ENCODE data around the gene METTL26. TPM values are rescaled to one million over a fixed set of nuclear protein-coding genes. Genes with fewer than 3 reads are reported as not detected.
A peak's percentile ranks its signal among the peaks of the same experiment; 100 is the strongest.

Gene METTL26
- total and polyA plus RNA-seq, 2 of the 8 experiments (the other 6 are each of a cell fraction or from before 2014, with no cell fraction given): 100 to 186 TPM

DNA sequence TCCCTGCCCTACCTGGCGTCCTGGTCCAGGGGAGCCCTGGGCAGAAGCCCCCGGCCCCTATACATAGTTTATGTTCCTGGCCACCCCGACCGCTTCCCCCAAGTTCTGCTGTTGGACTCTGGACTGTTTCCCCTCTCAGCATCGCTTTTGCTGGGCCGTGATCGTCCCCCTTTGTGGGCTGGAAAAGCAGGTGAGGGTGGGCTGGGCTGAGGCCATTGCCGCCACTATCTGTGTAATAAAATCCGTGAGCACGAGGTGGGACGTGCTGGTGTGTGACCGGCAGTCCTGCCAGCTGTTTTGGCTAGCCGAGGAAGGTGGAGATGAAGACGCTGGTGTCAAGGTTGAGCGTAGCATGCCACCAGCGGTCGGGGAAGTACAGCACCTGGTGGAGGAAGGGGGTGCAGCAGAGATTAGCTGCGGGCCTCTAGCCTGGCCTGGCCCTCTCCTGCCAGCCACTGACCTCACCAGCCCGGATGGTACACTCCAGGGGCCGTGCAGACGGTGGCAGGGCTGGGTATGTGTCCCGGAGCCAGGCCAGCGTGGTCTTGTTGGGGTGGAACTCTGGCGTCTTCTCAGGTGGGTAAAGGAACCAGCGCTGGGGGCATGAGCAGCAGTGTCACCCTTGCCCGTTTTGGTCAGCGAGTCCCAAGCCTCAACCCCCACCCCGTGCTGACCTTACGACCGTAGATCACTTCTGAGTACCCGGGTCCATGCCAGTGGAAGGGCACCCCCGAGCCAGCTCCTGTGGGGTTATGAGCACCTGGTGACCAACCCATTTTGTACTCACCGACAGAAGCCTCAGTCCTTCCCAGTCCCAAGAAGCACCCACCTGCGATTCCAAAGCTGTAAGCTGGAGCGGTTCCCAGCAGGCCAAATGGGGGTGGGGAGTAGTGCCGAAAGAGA lies 46.6 kb upstream of the METTL26 start:
- Histone ChIP-seq H2BK120ac (replicated peaks; ENCODE audit: low read depth, low read length) (no peak overlapping the region), H3K36me3 (ENCODE audit: control insufficient read depth in 2 of 4, insufficient read depth in 4 of 4, low read length in 3 of 4) (peaks cover 4 to 28% (median 15%) of the 10 kb centered on the region in 4 experiments; a peak in 7 of 8 replicates), H3K23ac (ENCODE audit: insufficient read length) (no peak overlapping the region), H2AK5ac (ENCODE audit: low read depth, low read length) (no peak overlapping the region), H4K8ac (ENCODE audit: extremely low read depth, insufficient read depth, low read length) (peak overlapping the region; percentile 51), H3K9ac (replicated peaks in 1 of 4; ENCODE audit: extremely low read depth in 1 of 4, low read depth in 3 of 4, low read length in 3 of 4) (no peak overlapping the region; a peak in 2 of 7 replicates), H3K79me1 (ENCODE audit: low read depth, low read length) (peaks cover 6% of the 10 kb centered on the region; the same call in 1 of the 2 replicates), H3K4me1 (replicated peaks in 1 of 4; ENCODE audit: control insufficient read depth in 3 of 4, insufficient read depth in 4 of 4, low read length in 3 of 4) (peaks cover 0 to 17% (median 13%) of the 10 kb centered on the region in 4 experiments; a peak in 5 of 7 replicates), H3K18ac (ENCODE audit: extremely low read depth, low read length) (no peak overlapping the region), H2BK20ac (ENCODE audit: low read length) (no peak overlapping the region), H3K27ac (ENCODE audit: low read depth, low read length) (no peak overlapping the region), H2BK5ac (ENCODE audit: low read depth, low read length) (no peak overlapping the region), H3K56ac (replicated peaks; ENCODE audit: insufficient read length, low read depth, low read length) (no peak overlapping the region), H2BK15ac (ENCODE audit: low read length) (no peak overlapping the region), H3K23me2 (ENCODE audit: low read depth, low read length) (peaks cover 13% of the 10 kb centered on the region; the same call in 1 of the 2 replicates), H2BK12ac (ENCODE audit: low read depth, low read length) (no peak overlapping the region), H4K91ac (replicated peaks; ENCODE audit: insufficient read length, low read length) (peak overlapping the region; percentile 22), H3K79me2 (ENCODE audit: control insufficient read depth in 1 of 2, insufficient read depth in 2 of 2, low read length in 2 of 2) (peaks cover 0 to 12% of the 10 kb centered on the region in 2 experiments; a peak in 1 of 4 replicates), H3K9me3 (ENCODE audit: insufficient read depth in 2 of 2, low read depth in 1 of 2, low read length in 1 of 2) (no peaks in the 10 kb centered on the region), H4K5ac (ENCODE audit: insufficient read length, low read depth, low read length) (no peak overlapping the region), H4K20me1 (replicated peaks in 1 of 2; ENCODE audit: control insufficient read depth in 1 of 2, insufficient read depth in 2 of 2, low read length in 2 of 2) (peaks cover 4 to 36% of the 10 kb centered on the region in 2 experiments), H3K4me3 (ENCODE audit: extremely low read depth in 1 of 4, insufficient read depth in 2 of 4, low read depth in 3 of 4, low read length in 4 of 4) (peak overlapping the region; percentile 62 to 81 (median 74); a peak in 6 of 8 replicates), H3K14ac (ENCODE audit: insufficient read length) (no peak overlapping the region), H3K4me2 (ENCODE audit: insufficient read depth in 1 of 2, low read depth in 2 of 2, low read length in 2 of 2) (peak overlapping the region; percentile 63 to 95), H3K4ac (replicated peaks; ENCODE audit: insufficient read length, low read depth, low read length) (no peak overlapping the region), H3K27me3 (replicated peaks in 1 of 4; ENCODE audit: control insufficient read depth in 3 of 4, extremely low read depth in 1 of 4, insufficient read depth in 3 of 4, low read length in 3 of 4) (no peaks in the 10 kb centered on the region; a peak in 1 of 7 replicates), H2AFZ (ENCODE audit: low read length) (no peak overlapping the region)
- no peak for DNase-seq (ENCODE audit: low read depth in 1 of 2, low spot score in 2 of 2)
- FAIRE-seq: no peak
- no peak for TF ChIP-seq KDM1A (IDR thresholded peaks at IDR 0.05; ENCODE audit: borderline replicate concordance, low read length)
- TF ChIP-seq POLR2AphosphoS5 (IDR thresholded peaks at IDR 0.05; ENCODE audit: low read depth, low read length): 0 out of 2 replicates have a peak, but pooled peaks have one; percentile 41
- peak in 1 of 2 experiments; percentile 43; a peak in 1 of 3 replicates for TF ChIP-seq POLR2A (IDR thresholded peaks at IDR 0.05; ENCODE audit: control extremely low read depth in 1 of 2, low read depth in 2 of 2, low read length in 2 of 2)
- POLR2A ChIA-PET (ENCODE audit: partially characterized antibody): interaction anchor here (0.9 to 13.3 kb wide), 9 partner anchors 7 to 118 kb away, joined by 3 to 214 read pairs (median 13); partner anchors contain the start of genes CCDC78, GNG13, HAGHL and RHBDL1
- WGBS, 2 experiments (ENCODE audit: extremely low coverage in 1 of 2, insufficient coverage in 1 of 2, insufficient read length in 1 of 2, insufficient replicate concordance in 2 of 2, low coverage in 1 of 2, low lambda C conversion rate in 2 of 2, missing lambda C conversion rate in 1 of 2): 92% methylated on average over 36 of the region's 36 CpGs; no CpG with 5 or more reads in 1 of the 2 experiments
- CTCF ChIA-PET (ENCODE audit: partially characterized antibody): interaction anchor here (0.6 to 1.9 kb wide), 8 partner anchors 8 to 780 kb away, joined by 3 to 7 read pairs (median 3); partner anchors contain the start of gene WDR24

Measured in H1 (cell line).